K562 treated with DMSO at 1 percent for 12 hours (cell line): ENCODE data around the gene PSG11. TPM values are rescaled to one million over a fixed set of nuclear protein-coding genes. Genes with fewer than 3 reads are reported as not detected.

ENCODE experiments used
- total RNA-seq: library from RNA; unstranded; fragments of 300-600 nt; gene quantifications from 2 replicates; pipeline ENCODE4 v1.2.3, GENCODE V29; 2022; ENCODE audit not compliant: insufficient read depth

The PSG11 gene
- total RNA-seq = not detected in 2 replicates

DNA sequence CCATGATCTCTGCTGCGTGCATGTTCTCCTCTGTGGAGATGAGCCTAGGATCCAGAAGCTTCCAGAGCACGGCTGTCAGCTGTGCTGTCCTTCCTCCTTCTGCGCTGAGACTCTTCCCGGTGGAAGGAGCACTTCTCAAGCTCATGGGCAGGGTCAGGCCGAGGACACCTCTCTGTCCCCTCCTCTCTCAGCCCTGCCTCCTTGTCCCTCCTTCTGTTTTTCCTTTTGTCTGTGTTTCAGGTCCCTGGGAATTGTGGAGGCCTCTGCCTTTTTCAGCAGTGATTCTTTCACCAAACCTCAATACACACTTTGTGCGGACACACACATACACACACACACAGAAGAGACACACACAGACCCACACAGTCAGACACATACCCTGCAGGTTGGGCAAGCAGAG is at the start of gene PSG11:
TSS of gene PSG11 (minus strand) at position 101 of the 400 bp plus-strand sequence. CDS start at position 4, 97 bp downstream.

Other genes with a start within 250 kb of the PSG11 start
- not detected in 2 replicates for gene PSG1, start 146.8 kb downstream of the PSG11 start, total RNA-seq
- gene PSG6, start 108.6 kb downstream of the PSG11 start, total RNA-seq = not detected in 2 replicates
- gene PSG7, start 89.3 kb downstream of the PSG11 start, total RNA-seq = not detected in 2 replicates
- not detected in 2 replicates for gene PSG2, start 56.2 kb upstream of the PSG11 start, total RNA-seq
- not detected in 2 replicates for gene PSG5, start 160.1 kb upstream of the PSG11 start, total RNA-seq
- not detected in 2 replicates for gene PSG4, start 179.2 kb upstream of the PSG11 start, total RNA-seq
- gene PSG9, start 243.1 kb upstream of the PSG11 start, total RNA-seq = not detected in 2 replicates